GM12878 (cell line): Measurements from ENCODE around the gene NT5DC3. TPM values are rescaled to one million over a fixed set of nuclear protein-coding genes. Genes with fewer than 3 reads are reported as not detected.

ENCODE experiments used
- ATAC-seq: fragments of 200-7000 bp; cut with Tn5 transposase; 3 replicates; pipeline ENCODE4 v1.9.1; 2020; ENCODE audit warnings: mild to moderate bottlenecking, moderate library complexity
- BruUV-seq: library from RNA; stranded (reverse); fragments of 400-500 nt; replicated peaks from 2 replicates; lab custom pipeline; 2021; lab: Mats Ljungman, UMichigan
- CTCF ChIA-PET: fragments of 300-600 bp; sonication (Branson Sonifier 250); formaldehyde crosslinking; extraction: SDS; loops from one replicate; lab custom pipeline; 2021; ENCODE audit warnings: inconsistent platforms; lab: Yijun Ruan, JAX
- POLR2A ChIA-PET: fragments of 350-600 bp; formaldehyde crosslinking; extraction: SDS; loops from one replicate; lab custom pipeline; 2021; ENCODE audit warnings: inconsistent platforms; lab: Charles Lee
- RAD21 ChIA-PET: fragments of 300-600 bp; sonication (Branson Sonifier 250); formaldehyde crosslinking; loops from one replicate; lab custom pipeline; 2023; ENCODE audit warnings: antibody characterized with exemption; ENCODE audit not compliant: unreplicated experiment; lab: Charles Lee
- SMC1A ChIA-PET: fragments of 300-600 bp; sonication (Branson Sonifier 250); formaldehyde crosslinking; loops from one replicate; lab custom pipeline; 2023; ENCODE audit not compliant: unreplicated experiment, uncharacterized antibody; lab: Charles Lee
- DNase-seq: peaks from one replicate; pipeline ENCODE4 v3.0.0-alpha.2; 2011; ENCODE audit warnings: low read depth, low spot score
- FAIRE-seq: peaks from 3 replicates; lab custom pipeline; 2011; peaks lifted over from hg19 to GRCh38; lab: Jason Lieb, UNC
- H2AFZ ChIP-seq: 2 replicates; pipeline ENCODE4 v1.6.0; 2011; ENCODE audit warnings: low read depth, low read length, control low read depth; ENCODE audit not compliant: control insufficient read depth
- H3K27ac ChIP-seq: 2 replicates; pipeline ENCODE4 v1.5.1; 2011; ENCODE audit warnings: control low read depth; ENCODE audit not compliant: control insufficient read depth, insufficient read depth
- H3K27me3 ChIP-seq, 2 experiments: replicated peaks in 1 of 2; 2 replicates each; pipeline versions ENCODE4 v1.6.0 to v1.6.1; 2011; ENCODE audit warnings: low read length in 1 of 2; ENCODE audit not compliant: control insufficient read depth in 2 of 2, insufficient read depth in 2 of 2
- H3K36me3 ChIP-seq, 2 experiments: 2 replicates each; pipeline ENCODE4 v1.5.1; 2011; ENCODE audit warnings: low read length in 1 of 2; ENCODE audit not compliant: control insufficient read depth in 2 of 2, insufficient read depth in 2 of 2
- H3K4me1 ChIP-seq: 2 replicates; pipeline ENCODE4 v1.6.1; 2011; ENCODE audit warnings: mild to moderate bottlenecking, low read length, moderate library complexity, mixed read lengths; ENCODE audit not compliant: control insufficient read depth, insufficient read depth
- H3K4me2 ChIP-seq: 2 replicates; pipeline ENCODE4 v1.6.0; 2011; ENCODE audit warnings: control low read depth; ENCODE audit not compliant: control insufficient read depth, insufficient read depth
- H3K4me3 ChIP-seq: fragments of 200-600 bp; sonication (generic); 2 replicates; pipeline ENCODE4 v1.5.1; 2016
- H3K79me2 ChIP-seq: 2 replicates; pipeline ENCODE4 v1.6.0; 2011; ENCODE audit warnings: low read length; ENCODE audit not compliant: control insufficient read depth, insufficient read depth
- H3K9ac ChIP-seq: 2 replicates; pipeline ENCODE4 v1.8.0; 2011; ENCODE audit warnings: low read length, control low read depth, mixed read lengths; ENCODE audit not compliant: control insufficient read depth, insufficient read depth
- H3K9me3 ChIP-seq: replicated peaks from 3 replicates; pipeline ENCODE4 v1.5.1; 2011; ENCODE audit warnings: mild to moderate bottlenecking, low read length; ENCODE audit not compliant: control insufficient read depth, insufficient read depth
- H4K20me1 ChIP-seq: 2 replicates; pipeline ENCODE4 v1.6.0; 2011; ENCODE audit not compliant: control insufficient read depth, insufficient read depth
- ATF7 ChIP-seq: fragments of 450-650 bp; IDR thresholded peaks from 2 replicates; pipeline ENCODE4 v1.6.1; 2016; ENCODE audit warnings: low read depth, mild to moderate bottlenecking
- BRCA1 ChIP-seq: IDR thresholded peaks from 2 replicates; pipeline ENCODE4 v1.6.1; 2011; ENCODE audit warnings: low read depth, low read length, improper control_type of control experiment
- GABPA ChIP-seq: IDR thresholded peaks from 2 replicates; pipeline ENCODE4 v1.6.1; 2014; ENCODE audit warnings: antibody characterized with exemption, low read depth, mild to moderate bottlenecking, inconsistent platforms
- HCFC1 ChIP-seq: fragments of 150-350 bp; IDR thresholded peaks from 2 replicates; pipeline ENCODE4 v1.6.1; 2014; ENCODE audit warnings: low read length
- IKZF1 ChIP-seq: fragments of 450-650 bp; conservative IDR thresholded peaks from 2 replicates; pipeline ENCODE4 v1.6.1; 2017; ENCODE audit warnings: antibody characterized with exemption, mild to moderate bottlenecking
- MYC ChIP-seq: IDR thresholded peaks from 2 replicates; pipeline ENCODE4 v1.6.1; 2011; ENCODE audit warnings: mild to moderate bottlenecking, low read length, moderate library complexity, inconsistent platforms; ENCODE audit not compliant: insufficient read depth, insufficient replicate concordance, insufficient read length, severe bottlenecking
- POLR2AphosphoS2 ChIP-seq: IDR thresholded peaks from 2 replicates; pipeline ENCODE4 v1.6.1; 2011; ENCODE audit warnings: low read depth, mild to moderate bottlenecking, low read length, improper control_type of control experiment, moderate library complexity
- RAD51 ChIP-seq: fragments of 450-650 bp; IDR thresholded peaks from 2 replicates; pipeline ENCODE4 v1.6.1; 2016; ENCODE audit warnings: moderate library complexity, mild to moderate bottlenecking, inconsistent platforms
- SMC3 ChIP-seq: IDR thresholded peaks from 2 replicates; pipeline ENCODE4 v1.6.1; 2011; ENCODE audit warnings: low read length, improper control_type of control experiment, borderline replicate concordance
- SP1 ChIP-seq: IDR thresholded peaks from one replicate; pipeline ENCODE4 v1.6.1; 2011; ENCODE audit warnings: low read depth, low read length
- SREBF1 ChIP-seq: IDR thresholded peaks from 2 replicates; pipeline ENCODE4 v1.6.1; 2012; ENCODE audit warnings: mild to moderate bottlenecking, low read length
- TAF1 ChIP-seq: IDR thresholded peaks from 2 replicates; pipeline ENCODE4 v1.6.1; 2011; ENCODE audit warnings: mild to moderate bottlenecking, low read depth, low read length, borderline replicate concordance
- YY1 ChIP-seq: IDR thresholded peaks from 2 replicates; pipeline ENCODE4 v1.6.1; 2011; ENCODE audit warnings: low read depth, mild to moderate bottlenecking, low read length
- ZNF24 ChIP-seq: fragments of 450-650 bp; IDR thresholded peaks from 2 replicates; pipeline ENCODE4 v1.6.1; 2017; ENCODE audit warnings: antibody characterized with exemption, mild to moderate bottlenecking
- ZNF622 ChIP-seq: fragments of 450-650 bp; IDR thresholded peaks from 2 replicates; pipeline ENCODE4 v1.6.1; 2017; ENCODE audit warnings: mild to moderate bottlenecking, inconsistent platforms
- WGBS: methylation state at CpG from one replicate; pipeline ENCODE4 v1.1.6; 2016; ENCODE audit warnings: low lambda C conversion rate; ENCODE audit not compliant: insufficient replicate concordance, insufficient coverage; ENCODE audit errors: missing lambda C conversion rate; 5-methylcytosine and 5-hydroxymethylcytosine counted together
- in situ Hi-C: fragments of 300-500 bp; cut with MboI; formaldehyde crosslinking; loops from 9 replicates; pipeline ENCODE4 v1.14.3; 2018; ENCODE audit warnings: mixed read lengths
- intact Hi-C: fragments of 100-400 bp; cut with micrococcal nuclease; formaldehyde crosslinking; loops from one replicate; pipeline ENCODE4 v1.14.2; 2022; ENCODE audit not compliant: unreplicated experiment
- polyA plus RNA-seq, 11 experiments: library from polyadenylated mRNA; depleted of rRNA in 4 of 11; unstranded in 6 of 11; stranded (reverse) in 5 of 11; fragments of >200 nt; fragmentation: Nextera tagmentation in 4 of 11; fragmentation: Illumina TruSeq in 1 of 11; extraction: Ambion mirVana in 4 of 11; extraction: Trizol in 1 of 11; gene quantifications; 1 replicate in 1 of 11; 2 replicates in 10 of 11; pipeline versions ENCODE4 v1.2.1 to v1.2.3, GENCODE V29; 2011 to 2016; ENCODE audit warnings: inconsistent platforms in 2 of 11, missing spikeins in 2 of 11, low read depth in 1 of 11
- total RNA-seq, 4 experiments: library from RNA; depleted of rRNA in 3 of 4; stranded (reverse); fragments of >200 nt in 3 of 4; fragmentation: Illumina TruSeq in 1 of 4; extraction: Trizol in 1 of 4; gene quantifications; 2 replicates each; pipeline versions ENCODE4 v1.2.1 to v1.2.3, GENCODE V29; 2013 to 2021
- TF ChIP-seq, protein P1 (sequence below): IDR thresholded peaks from 2 replicates; pipeline ENCODE4 v1.6.1; 2012; ENCODE audit warnings: low read depth, low read length, improper control_type of control experiment
- TF ChIP-seq, protein P2 (sequence below): IDR thresholded peaks from 2 replicates; pipeline ENCODE4 v1.6.1; 2012; ENCODE audit warnings: low read length, inconsistent platforms
- TF ChIP-seq, protein P3 (sequence below): IDR thresholded peaks from 2 replicates; pipeline ENCODE4 v1.6.1; 2012; ENCODE audit warnings: improper control_type of control experiment, low read depth, low read length; ENCODE audit not compliant: insufficient replicate concordance

Gene NT5DC3
- total and polyA plus RNA-seq, 10 of the 15 experiments (the other 5 are each of a cell fraction or from before 2014, with no cell fraction given), result 2.0 to 12.4 (median 5.9) TPM

DNA sequence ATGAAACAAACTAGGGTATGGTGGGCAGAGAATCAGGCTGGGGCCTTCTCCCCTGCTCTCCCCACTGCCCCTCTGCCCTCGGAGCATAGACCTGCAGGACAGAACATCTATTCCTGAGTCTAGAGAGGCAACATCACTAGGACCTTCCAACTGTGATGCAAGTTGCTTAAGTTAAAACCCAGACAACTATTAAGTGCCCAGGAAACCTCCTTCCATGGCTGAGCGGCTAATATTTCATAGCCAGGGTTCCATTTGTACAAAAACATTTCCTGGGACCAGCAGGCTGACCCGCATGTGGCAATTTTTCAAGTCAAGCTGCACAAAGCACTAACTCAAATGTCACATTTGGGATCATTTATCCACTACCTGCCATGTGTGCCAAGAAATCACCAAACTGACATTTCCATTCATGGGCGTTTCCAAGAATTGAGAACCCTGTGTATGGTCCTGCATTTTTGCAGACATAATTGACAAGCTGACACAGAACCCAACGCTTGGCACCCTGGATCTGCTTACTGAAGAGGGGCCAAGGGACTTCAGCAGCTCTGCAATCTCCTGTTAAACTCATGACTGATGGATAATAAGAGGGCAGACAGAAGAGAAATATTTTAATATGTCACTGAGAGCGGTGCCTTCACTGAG is 32.7 kb downstream of the NT5DC3 start:
- Histone ChIP-seq H3K4me2 (no peak overlapping the region), H3K4me1 (no peaks in the 10 kb centered on the region), H3K4me3 (no peak overlapping the region), H3K27me3 (no peaks in the 10 kb centered on the region), H3K9ac (no peak overlapping the region), H3K27ac (no peak overlapping the region), H4K20me1 (no peaks in the 10 kb centered on the region), H3K9me3 (no peaks in the 10 kb centered on the region), H3K36me3 (peaks cover 0 to 3% of the 10 kb centered on the region in 2 experiments; a peak in 3 of 4 replicates), H3K79me2 (no peaks in the 10 kb centered on the region), H2AFZ (no peak overlapping the region)
- in situ Hi-C loops (no loop called here), intact Hi-C loops (no loop called here)
- 86% methylated on average over 6 of the region's 6 CpGs for WGBS
- SMC1A ChIA-PET, result no interaction called here
- FAIRE-seq (no peak), ATAC-seq (no peak), DNase-seq (no peak)
- POLR2A ChIA-PET, result no interaction called here
- TF ChIP-seq SMC3, result no peak
- no peak for TF ChIP-seq SP1
- TF ChIP-seq SREBF1, result no peak
- TF ChIP-seq POLR2AphosphoS2, result no peak
- no peak for TF ChIP-seq ZNF622
- TF ChIP-seq ZNF24, result no peak
- TF ChIP-seq, protein P1, sequence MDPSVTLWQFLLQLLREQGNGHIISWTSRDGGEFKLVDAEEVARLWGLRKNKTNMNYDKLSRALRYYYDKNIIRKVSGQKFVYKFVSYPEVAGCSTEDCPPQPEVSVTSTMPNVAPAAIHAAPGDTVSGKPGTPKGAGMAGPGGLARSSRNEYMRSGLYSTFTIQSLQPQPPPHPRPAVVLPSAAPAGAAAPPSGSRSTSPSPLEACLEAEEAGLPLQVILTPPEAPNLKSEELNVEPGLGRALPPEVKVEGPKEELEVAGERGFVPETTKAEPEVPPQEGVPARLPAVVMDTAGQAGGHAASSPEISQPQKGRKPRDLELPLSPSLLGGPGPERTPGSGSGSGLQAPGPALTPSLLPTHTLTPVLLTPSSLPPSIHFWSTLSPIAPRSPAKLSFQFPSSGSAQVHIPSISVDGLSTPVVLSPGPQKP, result no peak
- no peak for TF ChIP-seq RAD51
- TF ChIP-seq YY1, result no peak
- TF ChIP-seq, protein P2, sequence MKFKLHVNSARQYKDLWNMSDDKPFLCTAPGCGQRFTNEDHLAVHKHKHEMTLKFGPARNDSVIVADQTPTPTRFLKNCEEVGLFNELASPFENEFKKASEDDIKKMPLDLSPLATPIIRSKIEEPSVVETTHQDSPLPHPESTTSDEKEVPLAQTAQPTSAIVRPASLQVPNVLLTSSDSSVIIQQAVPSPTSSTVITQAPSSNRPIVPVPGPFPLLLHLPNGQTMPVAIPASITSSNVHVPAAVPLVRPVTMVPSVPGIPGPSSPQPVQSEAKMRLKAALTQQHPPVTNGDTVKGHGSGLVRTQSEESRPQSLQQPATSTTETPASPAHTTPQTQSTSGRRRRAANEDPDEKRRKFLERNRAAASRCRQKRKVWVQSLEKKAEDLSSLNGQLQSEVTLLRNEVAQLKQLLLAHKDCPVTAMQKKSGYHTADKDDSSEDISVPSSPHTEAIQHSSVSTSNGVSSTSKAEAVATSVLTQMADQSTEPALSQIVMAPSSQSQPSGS, result no peak
- TF ChIP-seq GABPA, result no peak
- TF ChIP-seq TAF1, result no peak
- no peak for TF ChIP-seq IKZF1
- TF ChIP-seq ATF7, result no peak
- TF ChIP-seq HCFC1, result no peak
- TF ChIP-seq MYC, result no peak
- TF ChIP-seq, protein P3, sequence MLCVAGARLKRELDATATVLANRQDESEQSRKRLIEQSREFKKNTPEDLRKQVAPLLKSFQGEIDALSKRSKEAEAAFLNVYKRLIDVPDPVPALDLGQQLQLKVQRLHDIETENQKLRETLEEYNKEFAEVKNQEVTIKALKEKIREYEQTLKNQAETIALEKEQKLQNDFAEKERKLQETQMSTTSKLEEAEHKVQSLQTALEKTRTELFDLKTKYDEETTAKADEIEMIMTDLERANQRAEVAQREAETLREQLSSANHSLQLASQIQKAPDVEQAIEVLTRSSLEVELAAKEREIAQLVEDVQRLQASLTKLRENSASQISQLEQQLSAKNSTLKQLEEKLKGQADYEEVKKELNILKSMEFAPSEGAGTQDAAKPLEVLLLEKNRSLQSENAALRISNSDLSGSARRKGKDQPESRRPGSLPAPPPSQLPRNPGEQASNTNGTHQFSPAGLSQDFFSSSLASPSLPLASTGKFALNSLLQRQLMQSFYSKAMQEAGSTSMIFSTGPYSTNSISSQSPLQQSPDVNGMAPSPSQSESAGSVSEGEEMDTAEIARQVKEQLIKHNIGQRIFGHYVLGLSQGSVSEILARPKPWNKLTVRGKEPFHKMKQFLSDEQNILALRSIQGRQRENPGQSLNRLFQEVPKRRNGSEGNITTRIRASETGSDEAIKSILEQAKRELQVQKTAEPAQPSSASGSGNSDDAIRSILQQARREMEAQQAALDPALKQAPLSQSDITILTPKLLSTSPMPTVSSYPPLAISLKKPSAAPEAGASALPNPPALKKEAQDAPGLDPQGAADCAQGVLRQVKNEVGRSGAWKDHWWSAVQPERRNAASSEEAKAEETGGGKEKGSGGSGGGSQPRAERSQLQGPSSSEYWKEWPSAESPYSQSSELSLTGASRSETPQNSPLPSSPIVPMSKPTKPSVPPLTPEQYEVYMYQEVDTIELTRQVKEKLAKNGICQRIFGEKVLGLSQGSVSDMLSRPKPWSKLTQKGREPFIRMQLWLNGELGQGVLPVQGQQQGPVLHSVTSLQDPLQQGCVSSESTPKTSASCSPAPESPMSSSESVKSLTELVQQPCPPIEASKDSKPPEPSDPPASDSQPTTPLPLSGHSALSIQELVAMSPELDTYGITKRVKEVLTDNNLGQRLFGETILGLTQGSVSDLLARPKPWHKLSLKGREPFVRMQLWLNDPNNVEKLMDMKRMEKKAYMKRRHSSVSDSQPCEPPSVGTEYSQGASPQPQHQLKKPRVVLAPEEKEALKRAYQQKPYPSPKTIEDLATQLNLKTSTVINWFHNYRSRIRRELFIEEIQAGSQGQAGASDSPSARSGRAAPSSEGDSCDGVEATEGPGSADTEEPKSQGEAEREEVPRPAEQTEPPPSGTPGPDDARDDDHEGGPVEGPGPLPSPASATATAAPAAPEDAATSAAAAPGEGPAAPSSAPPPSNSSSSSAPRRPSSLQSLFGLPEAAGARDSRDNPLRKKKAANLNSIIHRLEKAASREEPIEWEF, result no peak
- no peak for TF ChIP-seq BRCA1
- BruUV-seq, result no TSS peak
- CTCF ChIA-PET, result no interaction called here
- RAD21 ChIA-PET, result no interaction called here
